HG03039 (cell line): Measurements from ENCODE around the gene TMEM221.
A peak's percentile ranks its signal among the peaks of the same experiment; 100 is the strongest.

ENCODE experiments used
- ATAC-seq: cut with Tn5 transposase; IDR thresholded peaks from one replicate; pipeline ENCODE4 v1.9.1; 2021; ENCODE audit warnings: mild to moderate bottlenecking, moderate library complexity; ENCODE audit not compliant: unreplicated experiment

The TMEM221 gene

GRCh38 chr19:17447704-17448130 lies 751 bp downstream of the TMEM221 start:
- ATAC-seq, result no peak

GRCh38 chr19:17445526-17446165 lies 2.8 kb downstream of the TMEM221 start:
- no peak for ATAC-seq

- ATAC-seq, result no peak
Measured at GRCh38 chr19:17441241-17442021, 7.0 kb downstream of the TMEM221 start.

- ATAC-seq, result no peak
Measured at GRCh38 chr19:17436874-17437267, 11.6 kb downstream of the TMEM221 start.

DNA sequence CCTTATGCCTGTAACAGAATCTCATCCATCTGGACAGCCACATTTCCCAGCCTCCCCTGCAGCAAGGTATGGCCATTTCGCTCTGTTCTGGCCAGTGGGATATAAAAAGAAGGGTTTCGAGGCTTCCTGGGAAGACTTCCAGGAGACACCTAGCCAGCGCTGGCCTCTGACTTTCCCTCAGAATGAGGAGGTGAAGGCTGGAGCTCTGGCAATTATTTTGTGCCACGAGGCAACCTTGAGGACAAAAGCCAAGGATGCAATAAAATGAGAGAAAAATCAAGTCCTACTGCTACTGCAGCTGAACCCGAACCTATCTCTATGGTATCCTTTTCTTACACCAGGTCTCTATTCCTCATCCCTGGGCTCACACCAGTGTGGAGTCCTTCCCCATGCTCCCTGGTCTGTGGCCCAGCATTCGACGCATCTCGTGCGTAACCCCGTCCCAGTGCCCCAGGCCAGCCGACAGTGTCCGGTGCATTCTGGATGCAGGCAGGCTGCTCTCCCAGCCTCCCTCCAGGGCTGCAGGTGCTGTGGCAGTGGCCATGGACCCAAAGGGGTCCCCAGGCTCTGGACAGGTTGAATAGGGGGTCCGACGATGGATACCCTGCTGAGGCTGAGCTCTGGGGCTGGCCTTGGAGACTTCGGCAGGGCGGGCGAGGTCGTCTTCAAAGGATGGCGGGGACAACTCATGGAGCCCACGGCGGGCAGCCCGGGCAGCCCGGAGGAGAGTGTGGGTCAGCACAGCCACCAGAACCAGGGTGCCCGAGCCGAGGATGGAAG lies 12.2 kb downstream of the TMEM221 start:
- ATAC-seq, result no peak

GRCh38 chr19:17435218-17435617 lies 13.2 kb downstream of the TMEM221 start:
- ATAC-seq, result no peak

- no peak for ATAC-seq
Measured at GRCh38 chr19:17431417-17431816, 17.1 kb downstream of the TMEM221 start.

DNA sequence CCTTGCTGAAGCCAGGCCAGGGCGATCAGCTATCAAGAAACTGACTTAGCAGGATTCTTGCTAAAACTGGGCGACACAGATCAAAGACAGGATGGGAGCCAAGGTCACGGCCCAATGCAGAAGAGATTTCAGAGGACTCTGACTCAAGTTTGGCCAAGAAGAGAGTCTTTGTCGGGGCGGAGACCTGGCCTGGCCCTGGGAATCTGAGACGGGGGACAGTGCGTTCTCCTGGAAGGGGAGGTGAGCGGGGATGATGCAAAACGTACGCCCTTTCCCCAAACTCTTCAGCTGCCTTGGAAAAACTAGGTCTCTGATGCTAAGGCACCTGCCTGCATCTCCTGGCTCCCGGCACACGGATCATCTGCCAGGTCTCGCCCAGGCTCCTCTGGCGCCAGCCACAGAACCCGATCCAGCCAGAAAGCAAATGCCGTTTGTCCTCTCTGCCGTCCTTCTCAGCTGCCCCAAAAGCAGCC lies 18.8 kb downstream of the TMEM221 start:
- no peak for ATAC-seq

DNA sequence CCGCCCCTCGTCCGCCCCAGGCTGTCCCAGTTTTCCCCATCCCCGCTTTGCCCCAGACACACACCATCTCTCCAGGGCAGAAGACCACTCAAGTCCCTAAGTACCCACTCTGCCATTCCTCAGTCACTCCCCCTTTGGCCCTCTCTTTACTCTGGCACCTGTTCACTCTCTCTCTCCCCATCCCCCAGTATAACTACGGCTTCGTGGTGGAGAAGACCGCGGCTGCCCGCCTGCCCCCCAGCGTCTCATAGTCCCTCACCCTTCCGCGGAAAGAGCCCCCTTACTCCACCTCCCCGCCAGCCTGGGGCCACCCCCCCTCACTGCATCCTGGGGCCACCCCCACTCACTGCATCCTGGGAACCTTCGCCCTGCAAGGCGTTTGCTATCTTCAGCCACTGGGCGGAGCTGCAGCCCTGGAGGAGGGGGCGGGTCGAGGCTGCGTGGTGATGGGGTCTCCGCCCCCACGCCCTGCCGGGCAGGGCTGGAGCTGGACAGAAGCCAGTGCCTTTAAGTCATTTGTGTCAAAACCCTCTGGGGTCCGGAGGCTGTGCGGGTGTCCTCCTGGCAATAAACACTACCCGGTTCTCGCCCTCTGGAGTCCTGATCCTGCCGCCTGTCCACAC lies 23.6 kb downstream of the TMEM221 start:
- ATAC-seq, result no peak

DNA sequence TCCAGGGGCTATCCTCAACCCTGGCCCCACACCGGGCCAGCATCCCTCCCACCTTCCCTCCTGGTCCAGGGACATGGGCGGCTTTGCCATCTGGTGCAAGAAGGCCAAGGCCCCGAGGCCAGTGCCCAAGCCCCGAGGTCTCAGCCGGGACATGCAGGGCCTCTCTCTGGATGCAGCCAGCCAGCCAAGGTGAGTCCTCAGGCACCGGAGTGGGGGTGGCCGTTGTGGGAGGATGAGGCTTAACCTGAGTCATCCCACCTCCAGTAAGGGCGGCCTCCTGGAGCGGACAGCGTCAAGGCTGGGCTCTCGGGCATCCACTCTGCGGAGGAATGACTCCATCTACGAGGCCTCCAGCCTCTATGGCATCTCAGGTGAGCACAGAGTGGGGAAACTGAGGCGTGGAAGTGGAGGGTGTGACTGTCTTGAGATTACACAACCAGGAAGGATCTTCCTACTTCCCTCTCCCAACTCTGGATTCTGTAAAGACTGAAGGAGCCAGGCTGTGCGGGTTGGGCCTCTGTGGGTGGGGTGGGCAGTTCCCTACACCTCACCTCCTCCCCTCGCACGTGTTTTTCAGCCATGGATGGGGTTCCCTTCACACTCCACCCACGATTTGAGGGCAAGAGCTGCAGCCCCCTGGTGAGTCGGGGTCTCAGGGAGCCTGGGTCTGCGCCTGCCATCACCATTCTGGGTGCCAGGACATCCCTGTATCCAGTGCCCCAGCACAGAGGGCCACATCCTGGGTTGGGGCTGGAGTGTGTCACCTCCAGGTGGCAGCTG lies 24.8 kb downstream of the TMEM221 start:
- no peak for ATAC-seq

- ATAC-seq, result no peak
Measured at GRCh38 chr19:17421942-17422341, 26.5 kb downstream of the TMEM221 start.

DNA sequence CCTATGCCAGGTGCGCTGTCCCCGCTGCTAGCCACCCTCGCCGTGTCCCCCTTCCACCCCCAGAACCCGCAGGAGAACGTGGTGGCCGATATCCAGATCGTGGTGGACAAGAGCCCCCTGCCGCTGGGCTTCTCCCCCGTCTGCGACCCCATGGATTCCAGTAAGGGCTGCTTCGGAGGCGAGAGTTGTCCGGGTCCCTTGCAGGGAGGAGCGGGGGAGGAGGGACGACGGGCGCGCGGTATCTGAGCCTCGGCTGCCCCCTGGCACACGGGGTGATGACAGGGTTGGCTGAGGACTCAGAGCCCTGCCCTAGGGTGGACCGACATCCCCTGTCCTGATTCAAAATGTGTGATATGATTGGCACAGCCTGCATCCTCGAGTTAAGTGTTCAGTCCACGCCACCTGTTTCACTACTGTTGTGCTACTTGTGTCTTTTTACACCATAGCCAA lies 28.0 kb downstream of the TMEM221 start:
- no peak for ATAC-seq

DNA sequence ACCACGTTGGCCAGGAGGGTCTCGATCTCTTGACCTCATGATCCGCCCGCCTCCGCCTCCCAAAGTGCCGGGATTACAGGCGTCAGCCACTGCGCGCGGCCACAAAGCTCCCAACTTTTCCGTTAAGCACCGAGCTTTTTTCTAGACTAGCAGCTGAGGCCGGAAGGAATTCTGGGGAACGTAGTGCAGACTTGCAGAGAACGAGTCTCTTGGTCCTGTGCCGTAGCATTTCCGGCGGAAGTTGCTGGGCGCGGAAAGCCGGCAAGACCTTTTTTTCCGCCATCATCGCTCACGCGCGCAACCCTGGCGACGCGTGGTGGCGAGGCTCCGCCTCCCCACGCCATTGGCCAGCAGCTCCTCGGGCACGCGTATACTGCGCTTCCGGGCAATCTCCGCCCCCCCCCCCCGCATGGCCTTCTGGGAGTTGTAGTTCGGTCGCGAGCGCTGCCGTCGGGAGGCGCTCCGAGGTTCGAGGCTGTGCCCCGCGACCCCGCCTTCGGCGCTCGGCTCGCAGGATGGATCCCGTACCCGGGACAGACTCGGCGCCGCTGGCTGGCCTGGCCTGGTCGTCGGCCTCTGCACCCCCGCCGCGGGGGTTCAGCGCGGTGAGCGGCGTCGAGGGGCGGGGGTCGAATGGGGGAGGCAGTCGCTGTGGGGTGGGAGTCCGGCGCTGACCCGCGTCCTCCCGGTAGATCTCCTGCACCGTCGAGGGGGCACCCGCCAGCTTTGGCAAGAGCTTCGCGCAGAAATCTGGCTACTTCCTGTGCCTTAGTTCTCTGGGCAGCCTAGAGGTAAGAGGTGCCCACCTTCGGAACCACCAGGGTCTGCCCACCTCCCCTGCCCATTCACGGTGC lies 28.6 kb downstream of the TMEM221 start, which contains the start of gene MVB12A:
TSS of gene MVB12A (plus strand) at position 427 of the 854 bp plus-strand sequence. CDS start at position 516, 89 bp downstream.
- peak; percentile 88 for ATAC-seq

GRCh38 chr19:17419154-17419620 lies 29.3 kb downstream of the TMEM221 start:
- ATAC-seq, result no peak

DNA sequence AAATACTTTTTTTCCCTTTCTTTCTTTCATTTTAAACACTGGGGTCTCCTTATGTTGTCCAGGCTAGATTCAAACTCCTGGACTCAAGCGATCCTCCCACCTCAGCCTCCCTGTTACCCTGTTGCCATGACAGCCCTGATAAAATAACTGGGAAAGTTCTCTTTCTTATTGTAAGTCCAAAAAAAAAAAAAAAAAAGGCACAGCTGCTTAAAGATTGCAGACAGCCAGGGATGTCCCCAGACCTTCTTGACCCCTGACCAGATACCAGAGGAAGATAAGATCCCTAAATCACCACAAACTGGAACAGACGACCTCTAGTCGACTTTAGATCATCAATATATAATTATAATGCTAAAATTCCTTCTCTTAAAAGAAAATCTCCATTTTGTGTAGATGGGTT lies 29.8 kb downstream of the TMEM221 start:
- no peak for ATAC-seq

DNA sequence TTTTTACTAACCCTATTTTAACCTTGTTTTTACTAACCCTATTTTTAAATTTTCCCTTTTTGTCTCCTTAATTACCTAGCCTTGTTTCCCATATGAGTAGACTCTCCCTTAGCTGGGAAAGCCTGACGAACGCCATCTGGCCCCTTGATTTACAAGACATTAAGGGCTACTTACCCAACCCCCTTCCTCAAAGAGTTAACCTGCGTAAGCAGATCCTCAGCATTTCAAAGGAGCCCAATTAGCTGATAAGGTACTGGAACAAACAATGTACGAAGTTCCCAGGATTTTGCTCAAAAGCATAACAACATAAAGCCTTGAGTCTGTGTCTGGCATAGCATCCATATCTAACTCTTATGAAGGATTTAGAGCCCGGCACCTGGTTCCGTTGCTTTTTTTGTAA lies 33.3 kb downstream of the TMEM221 start:
- no peak for ATAC-seq

- ATAC-seq, result no peak
Measured at GRCh38 chr19:17414097-17414496, 34.4 kb downstream of the TMEM221 start.

DNA sequence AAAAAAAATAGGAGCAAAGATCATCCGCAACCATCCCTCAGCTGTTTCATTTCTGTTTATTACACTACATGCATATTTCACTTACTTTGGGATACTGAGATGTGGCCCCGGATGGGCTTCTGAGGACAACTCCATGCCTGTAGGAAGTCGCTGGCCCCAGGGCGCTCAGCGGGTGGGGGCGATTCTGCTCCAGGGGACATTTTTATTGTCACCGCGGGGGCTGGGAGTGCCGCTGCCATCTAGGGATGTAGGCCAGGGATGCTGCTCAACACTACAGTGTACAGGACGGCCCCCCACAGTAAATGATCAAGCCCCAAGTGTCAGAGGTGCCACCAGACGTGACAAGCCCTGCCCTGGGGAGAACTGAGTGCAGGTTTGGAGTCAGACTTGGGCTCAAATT lies 36.7 kb downstream of the TMEM221 start:
- no peak for ATAC-seq

DNA sequence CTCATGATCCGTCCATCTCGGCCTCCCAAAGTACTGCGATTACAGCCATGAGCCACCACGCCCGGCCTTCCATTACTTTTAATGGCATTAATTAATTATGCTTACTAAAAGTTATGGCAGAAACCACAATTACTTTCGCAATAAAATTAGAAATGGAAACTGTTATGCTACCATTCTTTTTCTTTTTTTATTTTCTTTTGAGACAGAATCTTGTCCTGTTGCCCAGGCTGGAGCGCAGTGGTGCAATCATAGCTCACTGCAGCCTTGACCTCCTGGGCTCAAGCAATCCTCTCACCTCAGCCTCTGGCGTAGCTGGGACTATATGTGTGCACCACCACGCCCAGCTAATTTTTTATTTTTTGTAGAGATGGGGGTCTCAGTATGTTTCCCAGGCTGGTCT lies 38.5 kb downstream of the TMEM221 start:
- no peak for ATAC-seq
